Measurements from ENCODE around the gene TBC1D1. TPM values are rescaled to one million over a fixed set of nuclear protein-coding genes. Genes with fewer than 3 reads are reported as not detected.

TBC1D1 gene
- total RNA-seq, 4 donors from 2014 or later: 66.2 to 120 (median 87.9) TPM

DNA sequence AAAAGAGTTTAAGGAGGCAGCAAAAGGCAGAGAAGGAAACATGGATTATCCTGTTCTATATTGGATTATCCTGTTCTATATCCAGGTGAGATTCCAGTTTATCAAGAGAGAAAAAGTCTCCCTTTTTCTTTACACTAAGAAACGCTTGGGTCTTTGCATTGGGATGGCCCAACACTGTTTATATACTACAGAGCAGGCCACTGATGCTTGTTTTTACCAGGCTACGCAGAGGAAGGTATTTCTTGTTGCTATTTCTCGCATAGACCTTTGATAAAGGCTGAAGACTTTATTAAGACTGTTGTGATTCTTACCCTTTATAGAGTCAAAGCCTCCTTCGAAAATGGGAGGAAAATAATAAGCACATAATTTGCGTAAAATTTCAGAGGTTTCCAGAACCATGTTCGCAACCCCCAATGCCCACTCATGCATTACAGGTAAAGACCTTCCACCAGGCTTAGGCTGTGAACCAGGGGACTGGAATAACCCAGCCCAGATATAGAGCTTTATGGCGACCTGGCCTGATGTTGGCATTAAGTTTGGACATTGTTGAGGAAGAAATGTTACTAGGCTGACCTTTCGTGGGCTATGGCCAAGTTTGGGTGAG lies 287.6 kb downstream of the TBC1D1 start:
- no peak overlapping the region for H3K27ac ChIP-seq
- H3K4me1 ChIP-seq: peaks cover 0 to 22% (median 3%) of the 10 kb centered on the region in 4 donors
- H3K36me3 ChIP-seq: no peaks in the 10 kb centered on the region

DNA sequence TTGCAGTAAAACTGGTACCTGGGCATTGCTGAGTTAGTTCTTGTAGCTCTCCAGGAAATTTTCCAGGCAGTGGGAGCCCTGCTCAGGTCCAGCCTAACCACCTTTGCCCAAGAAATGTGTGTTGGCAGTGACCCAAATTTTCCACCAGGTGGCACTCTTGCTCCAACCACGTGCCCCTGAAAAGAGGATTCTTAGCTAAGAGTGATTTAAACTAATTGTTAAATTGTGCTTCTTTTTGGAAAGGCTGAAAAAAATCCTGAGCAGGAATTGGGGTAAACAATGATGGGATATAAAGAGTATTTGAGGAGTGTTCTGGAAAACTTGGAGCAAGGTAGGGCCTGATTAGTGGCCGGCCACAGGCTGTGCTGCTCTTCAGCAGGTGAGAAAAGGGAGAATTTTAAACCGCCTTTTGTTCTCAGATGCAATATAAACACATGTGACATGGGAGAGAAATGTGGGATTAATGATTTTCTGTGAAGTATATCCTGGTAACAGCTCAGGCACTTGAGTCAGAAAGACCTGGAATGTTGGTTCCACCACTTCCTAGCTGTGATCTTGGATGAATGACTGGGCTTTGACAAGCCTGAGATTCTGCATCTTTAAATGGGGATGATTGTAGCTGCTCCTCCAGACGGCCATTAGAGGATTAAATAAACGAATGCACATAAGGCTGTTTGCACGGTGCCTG lies 288.9 kb downstream of the TBC1D1 start:
- Histone ChIP-seq H3K9me3 (no peaks in the 10 kb centered on the region), H3K27ac (peak overlapping the region in 2 of 4 donors; percentile 40 to 57), H3K27me3 (no peaks in the 10 kb centered on the region), H3K36me3 (no peaks in the 10 kb centered on the region), H3K4me1 (peaks cover 0 to 22% (median 3%) of the 10 kb centered on the region in 4 donors), H3K4me3 (no peak overlapping the region)
- TF ChIP-seq, protein P1, sequence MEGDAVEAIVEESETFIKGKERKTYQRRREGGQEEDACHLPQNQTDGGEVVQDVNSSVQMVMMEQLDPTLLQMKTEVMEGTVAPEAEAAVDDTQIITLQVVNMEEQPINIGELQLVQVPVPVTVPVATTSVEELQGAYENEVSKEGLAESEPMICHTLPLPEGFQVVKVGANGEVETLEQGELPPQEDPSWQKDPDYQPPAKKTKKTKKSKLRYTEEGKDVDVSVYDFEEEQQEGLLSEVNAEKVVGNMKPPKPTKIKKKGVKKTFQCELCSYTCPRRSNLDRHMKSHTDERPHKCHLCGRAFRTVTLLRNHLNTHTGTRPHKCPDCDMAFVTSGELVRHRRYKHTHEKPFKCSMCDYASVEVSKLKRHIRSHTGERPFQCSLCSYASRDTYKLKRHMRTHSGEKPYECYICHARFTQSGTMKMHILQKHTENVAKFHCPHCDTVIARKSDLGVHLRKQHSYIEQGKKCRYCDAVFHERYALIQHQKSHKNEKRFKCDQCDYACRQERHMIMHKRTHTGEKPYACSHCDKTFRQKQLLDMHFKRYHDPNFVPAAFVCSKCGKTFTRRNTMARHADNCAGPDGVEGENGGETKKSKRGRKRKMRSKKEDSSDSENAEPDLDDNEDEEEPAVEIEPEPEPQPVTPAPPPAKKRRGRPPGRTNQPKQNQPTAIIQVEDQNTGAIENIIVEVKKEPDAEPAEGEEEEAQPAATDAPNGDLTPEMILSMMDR (IDR thresholded peaks at IDR 0.05): peak; percentile 76 to 98 (median 94)
- no peak for TF ChIP-seq POLR2A (IDR thresholded peaks at IDR 0.05)
- peak; percentile 72 to 91 (median 79) for DNase-seq

More for the DNA sequence above, 287.6 kb downstream of the TBC1D1 start:
- no peaks in the 10 kb centered on the region for H3K9me3 ChIP-seq
- TF ChIP-seq POLR2A (IDR thresholded peaks at IDR 0.05): no peak
- TF ChIP-seq, protein P1 (IDR thresholded peaks at IDR 0.05): no peak
- no peak overlapping the region for H3K4me3 ChIP-seq
- no peaks in the 10 kb centered on the region for H3K27me3 ChIP-seq
- no peak for DNase-seq

DNA sequence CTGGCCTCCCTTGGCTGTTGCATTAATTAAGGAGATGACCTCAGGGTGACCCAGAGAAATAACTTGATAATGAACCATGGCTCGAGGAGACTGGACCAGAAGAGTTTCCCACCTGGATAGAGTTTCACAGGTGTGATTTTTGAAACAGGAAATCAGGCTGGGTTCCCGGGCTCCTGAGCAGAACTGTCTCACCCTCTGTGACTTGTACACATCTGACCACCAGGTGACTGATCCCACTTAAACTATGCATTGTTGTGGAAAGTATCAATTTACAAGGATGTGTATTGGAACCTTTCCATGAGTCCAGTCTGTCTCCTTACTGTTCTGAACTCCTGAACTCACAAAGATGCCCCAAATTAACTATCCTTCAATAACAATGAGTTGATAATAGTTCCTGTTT lies 289.6 kb downstream of the TBC1D1 start:
- peak overlapping the region in 1 of 4 donors; percentile 57 for H3K27ac ChIP-seq
- no peaks in the 10 kb centered on the region for H3K27me3 ChIP-seq
- no peaks in the 10 kb centered on the region for H3K36me3 ChIP-seq
- no peak for DNase-seq
- no peak overlapping the region for H3K4me3 ChIP-seq
- TF ChIP-seq, protein P1 (IDR thresholded peaks at IDR 0.05): peak in 2 of 6 experiments; percentile 9 to 19
- no peak for TF ChIP-seq POLR2A (IDR thresholded peaks at IDR 0.05)
- no peaks in the 10 kb centered on the region for H3K9me3 ChIP-seq
- H3K4me1 ChIP-seq: peaks cover 0 to 22% (median 3%) of the 10 kb centered on the region in 4 donors

DNA sequence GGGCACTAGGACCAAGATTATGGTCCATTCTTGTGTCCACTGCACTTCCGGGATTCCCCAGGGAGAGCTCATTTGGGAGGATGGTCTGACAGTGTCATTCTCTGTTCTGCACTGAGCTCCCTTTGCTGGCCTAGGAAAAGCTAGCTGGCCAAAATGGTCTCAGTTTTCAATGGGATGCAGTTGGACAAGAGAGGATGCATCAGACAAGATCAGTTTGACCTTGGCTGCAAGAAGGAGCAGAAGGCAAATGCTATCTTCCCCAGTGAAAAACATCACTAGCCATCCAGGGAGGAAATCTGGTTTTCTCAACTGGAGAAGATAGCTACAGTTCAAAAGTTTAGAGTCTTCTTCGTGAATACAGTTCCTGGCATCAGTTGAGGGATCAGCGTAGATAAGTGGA lies 290.4 kb downstream of the TBC1D1 start:
- no peaks in the 10 kb centered on the region for H3K27me3 ChIP-seq
- H3K36me3 ChIP-seq: no peaks in the 10 kb centered on the region
- H3K9me3 ChIP-seq: no peaks in the 10 kb centered on the region
- no peak for DNase-seq
- peaks cover 0 to 22% (median 3%) of the 10 kb centered on the region in 4 donors for H3K4me1 ChIP-seq
- TF ChIP-seq POLR2A (IDR thresholded peaks at IDR 0.05): no peak
- TF ChIP-seq, protein P1 (IDR thresholded peaks at IDR 0.05): no peak
- no peak overlapping the region for H3K4me3 ChIP-seq
- no peak overlapping the region for H3K27ac ChIP-seq

DNA sequence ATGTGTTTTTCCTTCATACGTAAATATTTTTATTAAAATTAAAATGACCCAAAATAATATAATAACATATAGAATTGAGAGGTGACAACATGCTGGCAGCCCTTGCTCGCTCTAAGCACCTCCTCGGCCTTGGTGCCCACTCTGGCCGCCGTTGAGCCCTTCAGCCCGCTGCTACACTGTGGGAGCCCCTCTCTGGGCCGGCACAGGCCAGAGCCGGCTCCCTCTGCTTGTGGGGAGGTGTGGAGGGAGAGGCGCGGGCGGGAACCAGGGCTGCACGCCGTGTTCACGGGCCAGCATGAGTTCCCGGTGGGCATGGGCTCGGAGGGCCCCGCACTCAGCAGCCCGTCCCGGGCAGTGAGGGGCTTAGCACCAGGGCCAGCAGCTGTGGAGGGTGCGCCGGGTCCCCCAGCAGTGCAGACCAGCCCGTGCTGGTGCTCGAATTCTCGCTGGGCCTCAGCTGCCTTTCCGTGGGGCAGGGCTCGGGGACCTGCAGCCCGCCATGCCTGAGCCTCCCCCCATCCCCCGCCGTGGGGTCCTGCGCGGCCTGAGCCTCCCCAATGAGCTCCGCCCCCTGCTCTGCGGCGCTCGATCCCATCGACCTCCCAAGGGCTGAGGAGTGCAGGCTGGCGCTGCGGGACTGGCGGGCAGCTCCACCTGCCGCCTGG lies 291.6 kb downstream of the TBC1D1 start:
- Histone ChIP-seq H3K36me3 (no peaks in the 10 kb centered on the region), H3K4me1 (peaks cover 0 to 15% (median 3%) of the 10 kb centered on the region in 4 donors), H3K27me3 (no peaks in the 10 kb centered on the region), H3K27ac (no peak overlapping the region), H3K9me3 (no peaks in the 10 kb centered on the region), H3K4me3 (no peak overlapping the region)
- no peak for DNase-seq
- no peak for TF ChIP-seq POLR2A (IDR thresholded peaks at IDR 0.05)
- TF ChIP-seq, protein P1 (IDR thresholded peaks at IDR 0.05): no peak
